K562 (cell line): ENCODE results near the gene NEURL2. TPM values are rescaled to one million over a fixed set of nuclear protein-coding genes. Genes with fewer than 3 reads are reported as not detected.

Experiments used
- ARID4B ChIP-seq: sonication (generic); formaldehyde crosslinking; IDR thresholded peaks from 2 replicates; pipeline ENCODE4 v1.8.0; 2022; ENCODE audit warnings: mild to moderate bottlenecking, missing genetic modification reagents
- ATF6 ChIP-seq: sonication (generic); formaldehyde crosslinking; IDR thresholded peaks from 2 replicates; pipeline ENCODE4 v1.4.0; 2020; ENCODE audit warnings: mild to moderate bottlenecking, missing genetic modification reagents
- ATF7 ChIP-seq: fragments of 450-650 bp; IDR thresholded peaks from 2 replicates; pipeline ENCODE4 v1.7.1; 2014; ENCODE audit warnings: mild to moderate bottlenecking, moderate library complexity
- E2F4 ChIP-seq: sonication (generic); formaldehyde crosslinking; IDR thresholded peaks from 2 replicates; pipeline ENCODE4 v1.8.0; 2022; ENCODE audit warnings: mild to moderate bottlenecking, low read depth, missing genetic modification reagents
- KLF13 ChIP-seq: fragments of 450-650 bp; IDR thresholded peaks from 2 replicates; pipeline ENCODE4 v1.6.1; 2016; ENCODE audit warnings: missing genetic modification characterization, low read depth, mild to moderate bottlenecking, missing compliant biosample characterization, moderate library complexity, borderline replicate concordance
- MLLT1 ChIP-seq, 2 experiments: fragments of 450-650 bp; IDR thresholded peaks; 2 replicates each; pipeline ENCODE4 v1.6.1; 2016
- NCOA2 ChIP-seq, 2 experiments: fragments of 450-650 bp; IDR thresholded peaks; 2 replicates each; pipeline ENCODE4 v1.6.1; 2018; ENCODE audit warnings: mild to moderate bottlenecking in 2 of 2, moderate library complexity in 1 of 2; ENCODE audit not compliant: partially characterized antibody in 2 of 2
- PATZ1 ChIP-seq: fragments of 250-450 bp; sonication (Bioruptor Pico); IDR thresholded peaks from 2 replicates; pipeline ENCODE4 v1.5.0; 2020; ENCODE audit warnings: mild to moderate bottlenecking, borderline replicate concordance
- PHF8 ChIP-seq: fragments of 200-600 bp; sonication (generic); IDR thresholded peaks from 2 replicates; pipeline ENCODE4 v1.6.1; 2012; ENCODE audit warnings: mixed run types, mild to moderate bottlenecking, inconsistent platforms, low read length, moderate library complexity, borderline replicate concordance
- USF2 ChIP-seq: sonication (generic); formaldehyde crosslinking; IDR thresholded peaks from 2 replicates; pipeline ENCODE4 v1.5.0; 2020; ENCODE audit warnings: missing genetic modification reagents
- ZNF134 ChIP-seq: fragments of 250-450 bp; sonication (Bioruptor Pico); conservative IDR thresholded peaks from 2 replicates; pipeline ENCODE4 v1.4.0; 2020
- ZNF347 ChIP-seq: fragments of 450-650 bp; formaldehyde crosslinking; IDR thresholded peaks from 2 replicates; pipeline ENCODE4 v1.4.0; 2020; ENCODE audit warnings: low read depth, mild to moderate bottlenecking, moderate library complexity
- ZNF707 ChIP-seq: fragments of 250-450 bp; sonication (Bioruptor Pico); conservative IDR thresholded peaks from 2 replicates; pipeline ENCODE4 v1.8.0; 2022; ENCODE audit warnings: inconsistent platforms, mild to moderate bottlenecking, moderate library complexity
- polyA plus RNA-seq, 8 experiments: library from polyadenylated mRNA; depleted of rRNA in 4 of 8; stranded (reverse) in 5 of 8; unstranded in 3 of 8; fragments of >200 nt; fragmentation: Nextera tagmentation in 2 of 8; fragmentation: Illumina TruSeq in 1 of 8; extraction: Ambion mirVana in 2 of 8; extraction: Trizol in 1 of 8; gene quantifications; 2 replicates each; pipeline versions ENCODE4 v1.2.1 to v1.2.3, GENCODE V29; 2011 to 2014; ENCODE audit warnings: inconsistent platforms in 1 of 8, missing spikeins in 1 of 8
- total RNA-seq, 7 experiments: library from RNA; depleted of rRNA in 6 of 7; stranded (reverse); fragments of >200 nt in 6 of 7; fragmentation: Illumina TruSeq in 2 of 7; extraction: Trizol in 2 of 7; gene quantifications; 2 replicates each; pipeline versions ENCODE4 v1.2.1 to v1.2.3, GENCODE V29; 2011 to 2021; ENCODE audit warnings: low replicate concordance in 1 of 7

NEURL2 gene
- total and polyA plus RNA-seq, 9 of the 15 experiments (the other 6 are each of a cell fraction or from before 2014, with no cell fraction given): 0.22 to 1.9 (median 0.50) TPM; not detected in 1

GRCh38 chr20:45880988-45881788 is 9.8 kb downstream of the NEURL2 start, which contains the start of gene ZSWIM1 (continued):
- TF ChIP-seq KLF13 (tag) (no peak), ZNF134 (CRISPR knock-in tag) (no peak), ATF6 (CRISPR knock-in tag) (no peak), ZNF347 (CRISPR knock-in tag) (no peak), NCOA2 (IDR thresholded peaks at IDR 0.05; ENCODE audit: partially characterized antibody in 2 of 2) (no peak), ATF7 (peak; percentile 63; the same call in 1 of the 2 replicates), PATZ1 (CRISPR knock-in tag) (no peak), PHF8 (peak; percentile 97), MLLT1 (IDR thresholded peaks at IDR 0.05) (peak in 1 of 2 experiments; percentile 44; a peak in 1 of 4 replicates), ZNF707 (no peak), USF2 (CRISPR knock-in tag) (no peak), ARID4B (CRISPR knock-in tag) (no peak), E2F4 (no peak)
